22Rv1 (cell line): Measurements from ENCODE around the gene VIPR2.
"Not testable (repeated sequence)": the region's sequence is repeated elsewhere in the genome, so short reads cannot be mapped to it uniquely, and the experiment has no call there.

Experiments used
- H3K27ac ChIP-seq: fragments of 450-650 bp; 2 replicates; pipeline ENCODE4 v1.5.1; 2017
- CTCF ChIP-seq: fragments of 450-650 bp; IDR thresholded peaks from 2 replicates; pipeline ENCODE4 v1.5.1; 2017; ENCODE audit warnings: mild to moderate bottlenecking
- ZFX ChIP-seq: fragments of 450-650 bp; IDR thresholded peaks from 2 replicates; pipeline ENCODE4 v1.6.1; 2017; ENCODE audit warnings: antibody characterized with exemption, borderline replicate concordance

The VIPR2 gene

GRCh38 chr7:159083698-159084068 lies 61.0 kb downstream of the VIPR2 start:
- no peak for TF ChIP-seq CTCF
- TF ChIP-seq ZFX: no peak
- H3K27ac ChIP-seq: no peak overlapping the region

DNA sequence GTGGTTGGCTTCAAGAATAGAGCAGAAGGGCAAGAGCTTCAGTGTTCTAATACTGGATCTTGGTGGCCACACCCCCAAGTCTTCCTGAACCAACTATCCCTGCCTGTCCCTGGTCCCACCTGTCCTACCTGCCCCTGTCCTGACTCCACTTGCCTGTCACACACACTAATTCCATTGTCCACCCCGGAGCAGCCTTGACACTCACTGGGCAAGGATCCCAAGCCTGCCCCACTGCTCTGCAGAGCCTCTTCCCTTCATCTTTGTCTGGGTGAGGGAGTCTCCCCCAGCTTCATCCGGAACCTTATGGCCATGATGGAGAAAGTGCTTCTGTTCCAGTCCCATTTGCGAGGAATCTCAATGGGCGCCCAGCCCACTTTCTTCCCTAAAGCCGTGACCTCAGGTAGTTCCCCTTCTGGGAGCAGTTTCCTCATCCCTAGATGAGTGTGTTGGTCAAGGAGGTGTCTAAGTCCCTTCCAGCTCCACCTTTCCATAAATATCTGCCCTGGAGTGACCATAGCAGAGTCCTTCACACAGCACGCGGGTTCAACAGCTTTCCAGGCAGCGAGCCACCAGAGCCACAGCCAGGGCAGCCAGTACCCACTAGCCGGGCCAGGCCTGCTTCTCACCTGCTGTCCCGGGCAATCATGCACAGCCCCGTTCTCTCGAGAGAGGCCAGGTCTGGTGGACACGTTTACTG lies 61.5 kb downstream of the VIPR2 start:
- TF ChIP-seq ZFX: no peak
- H3K27ac ChIP-seq: no peak overlapping the region

DNA sequence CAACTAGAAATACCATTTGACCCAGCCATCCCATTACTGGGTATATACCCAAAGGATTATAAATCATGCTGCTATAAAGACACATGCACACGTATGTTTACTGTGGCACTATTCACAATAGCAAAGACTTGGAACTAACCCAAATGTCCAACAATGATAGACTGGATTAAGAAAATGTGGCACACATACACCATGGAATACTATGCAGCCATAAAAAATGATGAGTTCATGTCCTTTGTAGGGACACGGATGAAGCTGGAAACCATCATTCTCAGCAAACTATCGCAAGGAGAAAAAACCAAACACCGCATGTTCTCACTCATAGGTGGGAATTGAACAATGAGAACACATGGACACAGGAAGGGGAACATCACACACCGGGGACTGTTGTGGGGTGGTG lies 62.6 kb downstream of the VIPR2 start:
- not testable (repeated sequence) for H3K27ac ChIP-seq

GRCh38 chr7:159078911-159079270 lies 65.8 kb downstream of the VIPR2 start:
- TF ChIP-seq CTCF (no peak), ZFX (no peak)
- no peak overlapping the region for H3K27ac ChIP-seq

GRCh38 chr7:159078193-159078910 lies 66.3 kb downstream of the VIPR2 start:
- no peak overlapping the region for H3K27ac ChIP-seq

GRCh38 chr7:159076333-159076732 lies 68.3 kb downstream of the VIPR2 start:
- TF ChIP-seq CTCF (no peak), ZFX (no peak)
- H3K27ac ChIP-seq: no peak overlapping the region

More at GRCh38 chr7:159078193-159078910, 66.3 kb downstream of the VIPR2 start:
- TF ChIP-seq CTCF: no peak
- TF ChIP-seq ZFX: no peak

DNA sequence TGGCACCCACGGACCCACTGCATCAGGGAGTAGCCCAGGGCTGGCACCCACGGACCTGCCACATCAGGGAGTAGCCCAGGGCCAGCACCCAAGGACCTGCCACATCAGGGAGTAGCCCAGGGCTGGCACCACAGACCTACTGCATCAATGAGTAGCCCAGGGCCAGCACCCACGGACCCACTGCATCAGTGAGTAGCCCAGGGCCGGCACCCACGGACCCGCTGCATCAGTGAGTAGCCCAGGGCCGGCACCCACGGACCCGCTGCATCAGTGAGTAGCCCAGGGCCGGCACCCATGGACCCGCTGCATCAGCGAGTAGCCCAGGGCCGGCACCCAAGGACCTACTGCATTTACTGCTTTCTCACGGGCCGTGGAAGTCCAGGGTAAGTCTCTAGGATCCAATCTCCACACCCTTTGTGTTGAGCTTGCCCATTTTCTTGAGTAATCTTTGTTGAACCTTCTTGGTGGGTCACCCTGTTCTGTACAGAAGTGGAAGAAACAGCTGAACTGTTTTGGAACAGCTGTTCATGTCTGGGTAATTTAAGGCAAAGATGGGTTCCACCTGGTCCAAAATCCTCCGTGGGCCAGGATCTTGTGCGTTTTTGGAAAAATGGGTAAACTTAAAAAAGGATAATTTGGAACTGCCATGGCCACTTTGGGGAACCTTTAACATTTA lies 69.0 kb downstream of the VIPR2 start:
- TF ChIP-seq ZFX (no peak), CTCF (no peak)

DNA sequence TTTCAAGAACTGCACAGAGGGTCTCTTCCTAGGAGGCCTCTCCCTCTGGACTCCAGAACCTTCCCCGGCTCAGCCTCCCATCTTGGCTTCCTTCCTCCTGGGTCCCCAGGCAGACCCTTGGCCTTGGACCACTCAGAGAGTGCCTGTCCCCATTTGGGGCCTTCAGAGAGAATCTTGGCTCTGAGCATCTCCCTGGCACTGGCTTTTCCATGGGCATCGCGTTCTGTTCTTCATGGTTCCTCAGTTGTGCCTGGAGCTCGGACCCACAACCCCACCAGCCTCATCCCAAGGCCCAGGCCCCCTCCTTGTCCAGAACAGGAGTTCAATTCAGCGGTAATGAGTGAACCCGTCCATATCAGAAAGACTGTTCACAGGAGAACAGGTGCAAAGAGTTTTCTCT lies 73.4 kb downstream of the VIPR2 start:
- TF ChIP-seq CTCF (no peak), ZFX (no peak)
- H3K27ac ChIP-seq: no peak overlapping the region

More for the DNA sequence above, 69.0 kb downstream of the VIPR2 start:
- no peak overlapping the region for H3K27ac ChIP-seq
